Kidney (tissue), 14 donors: ENCODE measurements around the gene MGAT4B. TPM values are rescaled to one million over a fixed set of nuclear protein-coding genes. Genes with fewer than 3 reads are reported as not detected.

ENCODE experiments used
- DNase-seq, 5 donors: peaks; one replicate each; pipeline ENCODE4 v3.0.0-alpha.2; 2013 to 2020
- FAIRE-seq: peaks from 2 replicates; lab custom pipeline; 2012; peaks lifted over from hg19 to GRCh38; lab: Jason Lieb, UNC
- H3K27ac ChIP-seq, 2 donors: one replicate each; pipeline ENCODE4 v1.7.0; 2013; ENCODE audit warnings: low read depth in 2 of 2, low read length in 2 of 2, inconsistent platforms in 1 of 2
- H3K27me3 ChIP-seq: one replicate; pipeline ENCODE4 v1.7.1; 2013; ENCODE audit warnings: low read length, inconsistent platforms; ENCODE audit not compliant: control insufficient read depth, insufficient read depth
- H3K36me3 ChIP-seq, 3 donors: one replicate each; pipeline versions ENCODE4 v1.7.0 to v1.7.1; 2013; ENCODE audit warnings: low read length in 3 of 3, control low read depth in 1 of 3, inconsistent platforms in 1 of 3; ENCODE audit not compliant: insufficient read depth in 3 of 3, control insufficient read depth in 2 of 3
- H3K4me1 ChIP-seq, 3 donors: one replicate each; pipeline versions ENCODE4 v1.7.0 to v1.7.1; 2013; ENCODE audit warnings: low read length in 3 of 3, inconsistent platforms in 1 of 3, low read depth in 1 of 3; ENCODE audit not compliant: control insufficient read depth in 2 of 3, insufficient read depth in 2 of 3
- H3K4me3 ChIP-seq, 3 donors: one replicate each; pipeline versions ENCODE4 v1.7.0 to v1.8.1; 2013; ENCODE audit warnings: low read length in 3 of 3, control low read depth in 1 of 3, inconsistent platforms in 1 of 3
- H3K9ac ChIP-seq, 3 donors: one replicate each; pipeline versions ENCODE4 v1.7.0 to v1.7.1; 2013; ENCODE audit warnings: low read length in 3 of 3, control low read depth in 1 of 3, inconsistent platforms in 1 of 3
- H3K9me3 ChIP-seq, 3 donors: one replicate each; pipeline versions ENCODE4 v1.7.0 to v1.7.1; 2013; ENCODE audit warnings: low read length in 3 of 3, control low read depth in 1 of 3, inconsistent platforms in 1 of 3; ENCODE audit not compliant: control insufficient read depth in 2 of 3, insufficient read depth in 1 of 3
- CTCF ChIP-seq: IDR thresholded peaks from 3 replicates; pipeline ENCODE4 v1.5.1; 2012; ENCODE audit warnings: mild to moderate bottlenecking, moderate library complexity, borderline replicate concordance; ENCODE audit not compliant: insufficient read depth; ENCODE audit errors: extremely low read depth
- intact Hi-C: fragments of 100-400 bp; cut with DNase I; formaldehyde crosslinking; loops from one replicate; pipeline ENCODE4 v1.11.1; 2022
- polyA plus RNA-seq: library from polyadenylated mRNA; stranded (reverse); fragments of 350-450 nt; fragmentation: Illumina TruSeq; extraction: RNeasy Lipid Tissue Mini Kit (QIAGEN cat#74804); gene quantifications from one replicate; pipeline ENCODE4 v1.2.3, GENCODE V29; 2014; ENCODE audit warnings: low read depth, low replicate concordance; ENCODE audit not compliant: insufficient read depth
- total RNA-seq: library from RNA; stranded (reverse); fragmentation: NEBNext Ultra II Directional; extraction: Animal tissue kit (Norgen Biotek cat#: 25700); gene quantifications from one replicate; pipeline ENCODE4 v1.2.1, GENCODE V29; 2021
- donor health status: control.
- donor health status: control.
- donor health status: control.
- donor health status: control.
- donor health status: control.
- donor health status: DM: yes; HTN: yes; CAD: no.
- donor health status: Normal renal cell carcinoma (clear cell type).

MGAT4B gene
- total and polyA plus RNA-seq, 2 donors from 2014 or later, result 79.4 to 174 TPM

DNA sequence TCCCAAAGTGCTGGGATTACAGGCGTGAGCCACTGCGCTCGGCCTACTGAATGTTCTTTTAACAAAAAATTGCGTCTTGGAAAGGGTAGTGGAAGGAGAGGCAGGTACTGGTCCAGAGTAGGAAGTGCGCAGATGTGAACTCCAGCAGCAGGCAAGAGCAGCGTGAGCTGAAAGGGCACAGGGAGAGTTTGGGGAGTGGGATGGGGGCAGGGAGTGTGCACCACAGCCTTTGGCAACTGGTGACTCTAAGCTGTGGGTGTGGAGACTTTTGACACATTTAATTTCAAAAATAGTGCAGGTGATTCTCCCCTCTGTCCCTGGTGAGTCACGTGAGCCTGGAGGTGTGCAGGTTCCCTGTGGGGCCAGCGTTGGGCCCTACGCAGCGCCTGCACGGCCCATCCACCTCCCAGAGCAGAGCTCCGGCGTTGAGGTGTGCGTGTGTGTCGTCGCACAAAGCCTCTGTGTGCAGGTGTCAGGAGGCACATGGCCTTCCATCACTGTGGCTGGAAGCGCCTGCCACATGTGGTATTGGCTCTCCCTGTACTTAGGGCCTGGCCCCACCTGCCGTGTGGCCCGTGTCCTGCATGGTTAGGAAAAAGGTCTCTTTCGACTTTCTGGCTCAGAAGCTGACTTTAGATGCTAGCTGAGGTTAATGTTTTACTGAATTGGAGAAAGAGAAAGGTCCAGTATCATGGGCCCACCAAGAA lies 25.5 kb upstream of the MGAT4B start:
- peak in 1 of 5 donors; percentile 59 for DNase-seq
- FAIRE-seq, result no peak
- Histone ChIP-seq H3K9ac (no peak overlapping the region), H3K27ac (no peak overlapping the region), H3K36me3 (peaks cover 8 to 64% (median 47%) of the 10 kb centered on the region in 3 donors), H3K4me3 (no peak overlapping the region), H3K4me1 (peaks cover 0 to 25% (median 3%) of the 10 kb centered on the region in 3 donors), H3K9me3 (no peaks in the 10 kb centered on the region), H3K27me3 (no peaks in the 10 kb centered on the region)
- TF ChIP-seq CTCF, result peak; percentile 21
- intact Hi-C loops, result no loop called here

- DNase-seq (peak in 1 of 5 donors; percentile 17), FAIRE-seq (no peak)
- H3K27me3 ChIP-seq, result no peaks in the 10 kb centered on the region
- H3K4me1 ChIP-seq, result peaks cover 0 to 17% (median 4%) of the 10 kb centered on the region in 3 donors
- no peak overlapping the region for H3K4me3 ChIP-seq
- no peaks in the 10 kb centered on the region for H3K9me3 ChIP-seq
- H3K9ac ChIP-seq, result no peak overlapping the region
- H3K36me3 ChIP-seq, result peaks cover 8 to 63% (median 41%) of the 10 kb centered on the region in 3 donors
- no peak overlapping the region for H3K27ac ChIP-seq
- no peak for TF ChIP-seq CTCF
- intact Hi-C loops, result no loop called here
These were observed 24.3 kb upstream of the MGAT4B start for GRCh38 chr5:179830818-179831468.

GRCh38 chr5:179829732-179830435 lies 23.2 kb upstream of the MGAT4B start:
- DNase-seq (peak in 2 of 5 donors; percentile 4 to 42), FAIRE-seq (no peak)
- H3K9me3 ChIP-seq, result no peaks in the 10 kb centered on the region
- H3K27ac ChIP-seq, result no peak overlapping the region
- TF ChIP-seq CTCF, result no peak
- intact Hi-C loops, result no loop called here
- peaks cover 8 to 72% (median 49%) of the 10 kb centered on the region in 3 donors for H3K36me3 ChIP-seq
- H3K27me3 ChIP-seq, result no peaks in the 10 kb centered on the region
- H3K9ac ChIP-seq, result no peak overlapping the region
- H3K4me1 ChIP-seq, result peaks cover 0 to 25% (median 15%) of the 10 kb centered on the region in 3 donors
- no peak overlapping the region for H3K4me3 ChIP-seq
